Esophagus (tissue), 2 donors: Measurements from ENCODE around the gene SESN2. TPM values are rescaled to one million over a fixed set of nuclear protein-coding genes. Genes with fewer than 3 reads are reported as not detected.

Experiments
- H3K27ac ChIP-seq, 2 donors: one replicate each; pipeline ENCODE4 v1.5.1; 2013; ENCODE audit warnings: low read depth in 2 of 2, mild to moderate bottlenecking in 2 of 2, inconsistent platforms in 1 of 2, low read length in 1 of 2, moderate library complexity in 1 of 2
- H3K27me3 ChIP-seq, 2 donors: one replicate each; pipeline ENCODE4 v1.6.1; 2013; ENCODE audit warnings: low read length in 2 of 2, control low read depth in 1 of 2, mild to moderate bottlenecking in 1 of 2; ENCODE audit not compliant: insufficient read depth in 2 of 2, control insufficient read depth in 1 of 2
- H3K36me3 ChIP-seq, 2 donors: one replicate each; pipeline ENCODE4 v1.6.1; 2013; ENCODE audit warnings: low read length in 1 of 2; ENCODE audit not compliant: control insufficient read depth in 2 of 2, insufficient read depth in 2 of 2
- H3K4me1 ChIP-seq, 2 donors: one replicate each; pipeline ENCODE4 v1.6.1; 2013; ENCODE audit warnings: low read length in 1 of 2; ENCODE audit not compliant: control insufficient read depth in 2 of 2, insufficient read depth in 2 of 2
- H3K4me3 ChIP-seq, 2 donors: one replicate each; pipeline ENCODE4 v1.5.1; 2013; ENCODE audit warnings: low read length in 2 of 2, mild to moderate bottlenecking in 2 of 2, low read depth in 1 of 2, moderate library complexity in 1 of 2
- H3K9me3 ChIP-seq, 2 donors: one replicate each; pipeline ENCODE4 v1.6.1; 2013; ENCODE audit warnings: mild to moderate bottlenecking in 2 of 2, low read depth in 1 of 2, low read length in 1 of 2, moderate library complexity in 1 of 2; ENCODE audit not compliant: control insufficient read depth in 2 of 2, insufficient read depth in 1 of 2
- WGBS, 2 donors: extraction: QIAGEN DNeasy Blood & Tissue Kit; methylation state at CpG; one replicate each; pipeline ENCODE4 v1.1.7; 2013; 5-methylcytosine and 5-hydroxymethylcytosine counted together
- polyA plus RNA-seq, 2 donors: library from polyadenylated mRNA; stranded (reverse); fragments of 200-250 nt; gene quantifications; one replicate each; pipeline ENCODE4 v1.2.3, GENCODE V29; 2013
- donor health status: healthy with polysubstance abuse.
- donor health status: Bipolar disorder and iron deficiency.

SESN2 gene
- polyA plus RNA-seq, 2 donors = 15.7 to 24.9 TPM

DNA sequence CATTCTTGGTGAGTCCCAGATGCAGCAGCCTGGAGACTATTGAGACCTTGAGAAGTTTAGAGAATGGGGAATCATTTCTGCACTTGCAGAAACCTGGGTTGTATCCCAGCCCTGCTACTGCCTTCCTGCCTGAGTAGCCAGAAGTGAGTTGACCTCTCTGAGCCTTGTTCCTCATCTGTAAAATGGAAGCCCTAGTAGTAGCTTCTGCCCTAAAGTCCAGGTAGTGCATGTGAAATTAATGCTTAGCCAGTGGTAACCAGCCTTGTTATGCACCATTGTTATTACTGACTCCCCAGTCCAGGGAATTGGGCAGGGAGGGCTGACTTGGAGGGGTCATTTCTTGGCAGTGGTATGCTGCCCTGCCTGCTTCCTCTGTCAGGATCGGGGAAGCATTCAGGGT, 5.6 kb downstream of the SESN2 start:
- Histone ChIP-seq H3K27me3 (no peaks in the 10 kb centered on the region), H3K4me1 (peaks cover 4% of the 10 kb centered on the region in 2 donors), H3K9me3 (no peaks in the 10 kb centered on the region), H3K27ac (no peak overlapping the region), H3K36me3 (peaks cover 0 to 4% of the 10 kb centered on the region in 2 donors), H3K4me3 (no peak overlapping the region)
- whole genome bisulfite sequencing, 2 donors = 83% methylated on average over 1 of the region's 1 CpG

DNA sequence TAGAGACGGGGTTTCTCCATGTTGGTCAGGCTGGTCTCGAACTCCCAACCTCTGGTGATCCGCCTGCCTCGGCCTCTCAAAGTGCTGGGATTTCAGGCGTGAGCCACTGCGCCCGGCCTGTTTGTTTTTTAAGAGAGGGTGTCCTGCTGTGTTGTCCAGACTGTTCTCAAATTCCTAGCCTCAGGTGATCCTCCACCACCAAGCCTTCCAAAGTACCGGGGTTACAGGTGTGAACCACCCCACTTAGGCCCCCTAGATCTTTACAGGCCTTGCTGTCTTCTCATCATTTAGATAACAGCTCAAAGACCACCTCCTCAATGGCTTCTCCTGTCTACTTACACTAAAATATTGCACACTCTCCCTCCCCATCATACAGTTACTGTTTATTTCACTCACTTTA, 6.3 kb downstream of the SESN2 start:
- WGBS, 2 donors = 86 to 95% methylated on average over 8 of the region's 8 CpGs
- Histone ChIP-seq H3K4me3 (no peak overlapping the region), H3K9me3 (no peaks in the 10 kb centered on the region), H3K27me3 (no peaks in the 10 kb centered on the region), H3K4me1 (peaks cover 4% of the 10 kb centered on the region in 2 donors), H3K27ac (no peak overlapping the region), H3K36me3 (peaks cover 0 to 4% of the 10 kb centered on the region in 2 donors)

DNA sequence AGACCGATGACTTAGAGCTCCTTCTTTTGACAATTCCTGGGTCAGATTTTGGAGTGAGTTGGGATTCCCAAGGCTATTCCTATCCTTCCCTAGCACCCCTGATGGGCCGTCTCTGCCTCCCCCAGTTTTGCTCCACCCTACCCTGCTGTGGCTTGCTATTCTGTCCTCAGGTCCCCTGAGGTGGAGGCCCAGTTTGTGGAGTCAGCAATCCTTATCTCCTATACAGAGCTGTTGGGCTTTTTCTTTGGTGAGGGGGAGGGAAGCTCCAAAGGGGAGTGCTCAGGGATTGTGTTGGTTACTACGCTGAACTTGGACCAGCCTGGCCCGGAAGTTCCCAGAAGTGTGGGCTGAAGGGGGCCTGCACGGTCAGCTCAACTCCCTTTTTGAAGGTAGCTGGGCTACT, 7.6 kb downstream of the SESN2 start:
- no peaks in the 10 kb centered on the region for H3K27me3 ChIP-seq
- H3K4me1 ChIP-seq = peaks cover 4% of the 10 kb centered on the region in 2 donors
- H3K9me3 ChIP-seq = no peaks in the 10 kb centered on the region
- peaks cover 0 to 4% of the 10 kb centered on the region in 2 donors for H3K36me3 ChIP-seq
- H3K27ac ChIP-seq = no peak overlapping the region
- WGBS, 2 donors = 69 to 73% methylated on average over 5 of the region's 5 CpGs
- no peak overlapping the region for H3K4me3 ChIP-seq

DNA sequence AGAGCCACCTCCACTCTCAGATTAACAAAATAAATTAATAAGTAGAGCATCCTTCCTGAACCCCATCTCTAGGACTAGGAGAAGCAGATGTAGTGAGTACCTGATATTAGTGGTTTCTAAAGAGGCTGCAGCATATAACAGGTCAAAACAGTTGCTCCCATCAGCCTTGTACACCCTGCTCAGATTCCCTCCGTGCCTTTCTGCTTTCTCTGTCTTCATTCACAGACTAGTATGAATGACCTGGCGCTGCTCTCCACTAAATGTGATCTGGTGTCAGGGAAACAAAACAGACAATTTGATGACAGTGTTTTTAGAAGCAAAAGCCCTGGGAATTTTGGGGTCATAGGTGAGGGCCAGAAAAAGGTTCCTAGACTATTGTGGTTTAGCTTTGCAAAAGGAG, 8.3 kb downstream of the SESN2 start:
- 83 to 90% methylated on average over 2 of the region's 2 CpGs for WGBS, 2 donors
- H3K36me3 ChIP-seq = peaks cover 3 to 9% of the 10 kb centered on the region in 2 donors

DNA sequence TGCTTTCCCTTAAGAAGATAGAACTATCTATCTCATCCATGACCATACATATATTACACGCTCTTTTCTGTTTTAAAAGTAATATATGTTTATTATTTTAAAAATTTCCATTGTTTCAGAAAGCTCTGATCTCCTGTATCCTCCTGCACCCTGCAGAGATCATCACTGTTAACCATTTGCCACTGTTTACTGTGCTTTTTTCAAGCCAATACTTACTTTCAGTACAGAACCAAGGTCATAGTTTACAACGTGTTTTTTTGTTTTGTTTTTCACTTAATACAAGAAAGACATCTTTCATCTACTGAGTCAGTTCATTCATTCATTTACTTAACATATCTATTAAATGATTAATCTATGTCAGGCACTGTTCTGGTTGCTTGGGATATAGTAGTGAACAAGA, 10.2 kb downstream of the SESN2 start:
- Histone ChIP-seq H3K4me3 (no peak overlapping the region), H3K36me3 (peaks cover 6 to 22% of the 10 kb centered on the region in 2 donors), H3K4me1 (no peaks in the 10 kb centered on the region), H3K27ac (no peak overlapping the region), H3K9me3 (no peaks in the 10 kb centered on the region), H3K27me3 (no peaks in the 10 kb centered on the region)
- 58 to 65% methylated on average over 2 of the region's 2 CpGs for WGBS, 2 donors

More for the DNA sequence above, 8.3 kb downstream of the SESN2 start:
- Histone ChIP-seq H3K9me3 (no peaks in the 10 kb centered on the region), H3K4me3 (no peak overlapping the region), H3K27ac (no peak overlapping the region), H3K4me1 (peaks cover 4% of the 10 kb centered on the region in 2 donors), H3K27me3 (no peaks in the 10 kb centered on the region)

DNA sequence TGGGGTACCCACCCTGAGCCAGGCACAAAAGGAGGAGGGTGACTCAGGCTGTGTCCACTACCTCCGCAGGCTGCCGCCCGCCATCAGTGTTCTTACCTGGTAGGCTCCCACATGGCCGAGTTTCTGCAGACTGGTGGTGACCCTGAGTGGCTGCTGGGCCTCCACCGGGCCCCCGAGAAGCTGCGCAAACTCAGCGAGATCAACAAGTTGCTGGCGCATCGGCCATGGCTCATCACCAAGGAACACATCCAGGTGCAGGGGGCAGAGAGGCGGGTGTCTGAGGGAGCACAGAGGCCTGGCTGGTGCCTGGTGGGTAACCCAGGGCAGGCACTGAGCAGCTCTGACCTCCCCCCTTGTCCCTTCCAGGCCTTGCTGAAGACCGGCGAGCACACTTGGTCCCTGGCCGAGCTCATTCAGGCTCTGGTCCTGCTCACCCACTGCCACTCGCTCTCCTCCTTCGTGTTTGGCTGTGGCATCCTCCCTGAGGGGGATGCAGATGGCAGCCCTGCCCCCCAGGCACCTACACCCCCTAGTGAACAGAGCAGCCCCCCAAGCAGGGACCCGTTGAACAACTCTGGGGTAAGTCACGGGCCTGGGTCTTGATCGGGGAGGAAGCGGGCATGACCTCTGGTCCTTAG, 13.0 kb downstream of the SESN2 start:
- H3K36me3 ChIP-seq = peaks cover 9 to 29% of the 10 kb centered on the region in 2 donors
- WGBS, 2 donors = 94% methylated on average over 20 of the region's 20 CpGs
- H3K27me3 ChIP-seq = no peaks in the 10 kb centered on the region
- no peaks in the 10 kb centered on the region for H3K4me1 ChIP-seq
- H3K27ac ChIP-seq = no peak overlapping the region
- H3K9me3 ChIP-seq = no peaks in the 10 kb centered on the region
- H3K4me3 ChIP-seq = no peak overlapping the region

DNA sequence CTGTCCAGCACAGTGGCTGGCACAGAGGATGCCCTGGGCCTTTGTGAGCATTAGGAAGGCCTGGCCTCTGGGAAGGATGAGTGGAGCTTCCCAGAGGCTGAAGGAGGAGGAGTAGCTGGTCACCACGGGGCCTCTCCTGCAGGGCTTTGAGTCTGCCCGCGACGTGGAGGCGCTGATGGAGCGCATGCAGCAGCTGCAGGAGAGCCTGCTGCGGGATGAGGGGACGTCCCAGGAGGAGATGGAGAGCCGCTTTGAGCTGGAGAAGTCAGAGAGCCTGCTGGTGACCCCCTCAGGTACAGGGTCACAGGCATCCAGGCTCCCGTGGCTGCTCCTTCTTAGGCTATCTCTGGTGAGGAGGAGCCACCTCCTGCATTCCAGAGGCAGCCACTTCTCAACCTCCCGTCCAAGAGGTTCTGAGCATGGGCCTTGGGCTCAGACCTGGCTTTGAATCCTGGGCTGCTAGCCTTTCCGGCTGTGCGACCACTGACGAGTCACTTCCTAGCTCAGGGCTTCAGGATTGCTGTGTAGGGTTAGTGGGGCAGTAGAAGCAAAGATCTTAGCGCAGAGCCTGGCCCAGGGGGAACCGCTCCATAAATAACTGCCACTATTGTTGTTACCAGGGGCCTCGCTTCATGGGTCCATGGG, 14.0 kb downstream of the SESN2 start:
- Histone ChIP-seq H3K4me1 (no peaks in the 10 kb centered on the region), H3K9me3 (no peaks in the 10 kb centered on the region), H3K4me3 (no peak overlapping the region), H3K27me3 (no peaks in the 10 kb centered on the region), H3K36me3 (peaks cover 9 to 33% of the 10 kb centered on the region in 2 donors), H3K27ac (no peak overlapping the region)
- WGBS, 2 donors = 85 to 87% methylated on average over 17 of the region's 17 CpGs

DNA sequence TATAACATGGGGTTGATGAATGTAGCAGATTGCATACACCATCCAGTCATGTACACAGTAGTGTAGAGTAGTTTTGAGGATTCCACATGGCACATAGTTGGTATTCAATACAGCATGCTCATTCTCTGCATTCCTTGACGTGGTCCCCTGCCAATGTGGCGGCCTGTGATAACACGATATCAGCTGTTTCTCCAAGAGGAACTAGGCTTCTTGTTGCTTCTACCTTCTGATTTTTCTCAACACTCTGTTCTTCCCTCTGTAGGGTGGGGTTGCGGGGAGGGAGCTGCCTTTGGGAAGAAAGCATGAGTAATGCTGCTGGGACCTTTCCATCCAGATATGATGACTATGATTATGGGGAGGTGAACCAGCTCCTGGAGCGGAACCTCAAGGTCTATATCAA, 19.4 kb downstream of the SESN2 start:
- H3K9me3 ChIP-seq = peaks cover 0 to 2% of the 10 kb centered on the region in 2 donors

DNA sequence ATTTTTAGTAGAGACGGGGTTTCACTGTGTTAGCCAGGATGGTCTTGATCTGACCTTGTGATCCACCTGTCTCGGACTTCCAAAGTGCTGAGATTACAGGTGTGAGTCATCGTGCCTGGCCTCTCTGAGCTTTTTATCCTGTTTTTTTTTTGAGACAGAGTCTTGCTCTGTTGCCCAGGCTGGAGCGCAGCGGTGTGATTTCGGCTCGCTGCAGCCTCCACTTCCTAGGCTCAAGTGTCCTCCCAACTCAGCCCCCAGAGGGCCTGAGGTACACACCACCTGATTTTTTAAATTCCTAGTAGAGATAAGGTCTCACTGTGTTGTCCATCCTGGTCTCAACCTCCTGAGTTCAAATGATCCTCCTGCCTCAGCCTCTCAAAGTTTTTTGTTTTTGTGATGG, 20.4 kb downstream of the SESN2 start:
- no peak overlapping the region for H3K27ac ChIP-seq
- no peak overlapping the region for H3K4me3 ChIP-seq
- 93 to 94% methylated on average over 7 of the region's 7 CpGs for WGBS, 2 donors
- H3K4me1 ChIP-seq = no peaks in the 10 kb centered on the region
- peaks cover 0 to 2% of the 10 kb centered on the region in 2 donors for H3K9me3 ChIP-seq
- no peaks in the 10 kb centered on the region for H3K27me3 ChIP-seq
- H3K36me3 ChIP-seq = peaks cover 19 to 34% of the 10 kb centered on the region in 2 donors

More for the DNA sequence above, 19.4 kb downstream of the SESN2 start:
- H3K4me3 ChIP-seq = no peak overlapping the region
- peaks cover 24 to 41% of the 10 kb centered on the region in 2 donors for H3K36me3 ChIP-seq
- no peaks in the 10 kb centered on the region for H3K27me3 ChIP-seq
- no peak overlapping the region for H3K27ac ChIP-seq
- H3K4me1 ChIP-seq = no peaks in the 10 kb centered on the region
- WGBS, 2 donors = 96 to 98% methylated on average over 5 of the region's 5 CpGs

DNA sequence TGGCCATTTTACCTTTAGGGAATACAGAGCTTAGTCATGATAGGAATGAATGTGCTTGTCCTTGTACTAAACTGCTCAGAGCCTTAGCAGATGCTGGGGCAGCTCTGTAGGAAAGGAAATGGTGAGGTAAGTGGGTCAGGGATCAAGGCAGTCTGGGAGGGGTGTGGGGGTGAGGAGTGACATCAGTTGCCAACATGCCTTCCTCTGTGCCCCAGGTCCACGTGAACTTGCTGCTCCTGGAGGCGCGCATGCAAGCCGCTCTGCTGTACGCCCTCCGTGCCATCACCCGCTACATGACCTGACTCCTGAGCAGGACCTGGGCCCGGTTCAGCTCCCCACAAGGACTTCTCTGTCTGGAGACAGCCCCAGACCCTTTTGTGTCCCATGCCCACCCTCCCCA, 21.2 kb downstream of the SESN2 start:
- Histone ChIP-seq H3K36me3 (peaks cover 17 to 32% of the 10 kb centered on the region in 2 donors), H3K27ac (no peak overlapping the region), H3K4me1 (no peaks in the 10 kb centered on the region), H3K4me3 (no peak overlapping the region), H3K9me3 (peaks cover 0 to 2% of the 10 kb centered on the region in 2 donors), H3K27me3 (no peaks in the 10 kb centered on the region)
- 91 to 92% methylated on average over 8 of the region's 8 CpGs for WGBS, 2 donors
